Left cardiac atrium (tissue), 4 donors: ENCODE measurements around the gene PPP6R3. TPM values are rescaled to one million over a fixed set of nuclear protein-coding genes. Genes with fewer than 3 reads are reported as not detected.
"Not testable (repeated sequence)": the region's sequence is repeated elsewhere in the genome, so short reads cannot be mapped to it uniquely, and the experiment has no call there.

Experiments
- ATAC-seq, 2 donors: fragments of 200-7000 bp; cut with Tn5 transposase; one replicate each; pipeline ENCODE4 v1.9.1; 2020; ENCODE audit warnings: mild to moderate bottlenecking in 2 of 2, moderate library complexity in 2 of 2
- DNase-seq: peaks from one replicate; pipeline ENCODE4 v3.0.0-alpha.2; 2020
- intact Hi-C, 2 donors: fragments of 100-400 bp; cut with DNase I; formaldehyde crosslinking; loops; one replicate each; pipeline versions ENCODE4 v1.14.1 to v1.15.1; 2022 to 2023
- total RNA-seq, 2 donors: library from RNA; stranded (reverse); fragmentation: NEBNext Ultra II Directional; extraction: Animal tissue kit (Norgen Biotek cat#: 25700); gene quantifications; one replicate each; pipeline ENCODE4 v1.2.1, GENCODE V29; 2021
- donor health status: DM: no; HTN: yes; CAD: no.
- donor health status: DM: no; HTN: yes; CAD: no; lungs with severe emphysema.
- donor health status: DM: yes; HTN: yes; CAD: no.
- donor health status: Dilated cardiomyopathy.

PPP6R3 gene
- total RNA-seq, 2 donors from 2014 or later = 69.8 to 86.0 TPM

DNA sequence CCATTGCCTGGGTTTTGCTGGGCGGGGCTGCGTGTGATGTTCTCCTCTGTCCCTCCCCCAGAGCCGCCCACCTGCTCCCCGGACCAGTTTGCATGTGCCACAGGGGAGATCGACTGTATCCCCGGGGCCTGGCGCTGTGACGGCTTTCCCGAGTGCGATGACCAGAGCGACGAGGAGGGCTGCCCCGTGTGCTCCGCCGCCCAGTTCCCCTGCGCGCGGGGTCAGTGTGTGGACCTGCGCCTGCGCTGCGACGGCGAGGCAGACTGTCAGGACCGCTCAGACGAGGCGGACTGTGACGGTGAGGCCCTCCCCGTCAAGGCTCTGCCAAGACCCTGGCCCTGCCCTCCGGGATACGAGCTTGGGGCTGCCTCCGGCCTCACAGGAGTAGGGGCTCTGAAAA, 27.0 kb upstream of the PPP6R3 start:
- intact Hi-C loops = no loop called here
- DNase-seq (no peak), ATAC-seq (no peak)

DNA sequence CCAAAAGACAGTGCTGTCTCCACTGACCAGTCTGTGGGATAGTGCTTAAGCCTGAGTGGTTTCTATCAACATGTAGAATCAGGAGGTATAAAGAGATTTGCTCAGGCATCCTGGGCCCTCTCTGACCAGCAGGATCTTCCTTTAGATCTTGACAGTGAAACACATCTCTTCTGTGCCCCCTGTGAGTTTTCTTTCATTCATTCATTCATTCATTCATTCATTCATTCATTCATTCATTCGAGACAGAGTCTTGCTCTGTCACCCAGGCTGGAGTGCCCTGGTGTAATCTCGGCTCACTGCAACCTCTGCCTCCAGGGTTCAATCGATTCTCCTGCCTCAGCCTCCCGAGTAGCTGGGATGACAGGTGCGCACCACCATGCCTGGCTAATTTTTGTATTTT, 26.4 kb upstream of the PPP6R3 start:
- DNase-seq = not testable (repeated sequence)

DNA sequence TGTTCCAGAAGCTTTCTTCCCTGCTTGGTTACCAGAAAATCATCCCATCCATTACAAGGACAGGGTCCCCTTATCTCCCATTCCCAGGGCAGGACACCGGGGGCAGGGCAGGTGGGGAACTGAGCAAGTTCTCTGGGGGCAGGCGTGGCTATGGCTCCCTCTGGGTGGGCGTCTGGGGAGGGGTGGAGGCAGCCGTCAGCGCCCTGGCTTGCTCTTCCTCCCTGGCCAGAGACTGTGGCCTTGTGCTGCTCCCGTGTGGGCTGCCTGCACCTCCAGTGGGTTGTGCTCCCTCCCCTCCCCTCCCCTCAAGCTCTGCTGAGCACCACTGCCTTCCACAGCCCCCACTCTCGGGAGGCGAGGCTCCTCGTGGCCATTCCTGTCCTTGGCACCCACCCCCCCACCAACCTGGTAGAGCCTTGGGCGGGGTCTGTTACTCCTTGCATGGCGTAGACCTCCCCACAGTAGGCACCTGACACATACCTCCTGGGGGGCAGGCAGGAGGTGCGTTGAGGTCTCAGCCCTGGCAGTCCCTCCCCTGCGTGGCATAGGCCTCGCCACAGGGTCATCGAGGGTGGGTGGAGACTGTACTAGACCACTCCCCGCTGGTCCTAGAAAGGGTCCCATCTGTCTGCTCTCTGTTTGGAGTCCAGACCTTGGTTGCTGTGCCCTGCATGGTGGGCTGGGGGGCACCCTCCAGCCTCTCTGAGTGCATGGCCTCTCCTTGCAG, 24.2 kb upstream of the PPP6R3 start:
- intact Hi-C loops = no loop called here
- ATAC-seq (no peak), DNase-seq (no peak)

More for the DNA sequence above, 26.4 kb upstream of the PPP6R3 start:
- ATAC-seq, intact Hi-C loops: not testable (repeated sequence)

DNA sequence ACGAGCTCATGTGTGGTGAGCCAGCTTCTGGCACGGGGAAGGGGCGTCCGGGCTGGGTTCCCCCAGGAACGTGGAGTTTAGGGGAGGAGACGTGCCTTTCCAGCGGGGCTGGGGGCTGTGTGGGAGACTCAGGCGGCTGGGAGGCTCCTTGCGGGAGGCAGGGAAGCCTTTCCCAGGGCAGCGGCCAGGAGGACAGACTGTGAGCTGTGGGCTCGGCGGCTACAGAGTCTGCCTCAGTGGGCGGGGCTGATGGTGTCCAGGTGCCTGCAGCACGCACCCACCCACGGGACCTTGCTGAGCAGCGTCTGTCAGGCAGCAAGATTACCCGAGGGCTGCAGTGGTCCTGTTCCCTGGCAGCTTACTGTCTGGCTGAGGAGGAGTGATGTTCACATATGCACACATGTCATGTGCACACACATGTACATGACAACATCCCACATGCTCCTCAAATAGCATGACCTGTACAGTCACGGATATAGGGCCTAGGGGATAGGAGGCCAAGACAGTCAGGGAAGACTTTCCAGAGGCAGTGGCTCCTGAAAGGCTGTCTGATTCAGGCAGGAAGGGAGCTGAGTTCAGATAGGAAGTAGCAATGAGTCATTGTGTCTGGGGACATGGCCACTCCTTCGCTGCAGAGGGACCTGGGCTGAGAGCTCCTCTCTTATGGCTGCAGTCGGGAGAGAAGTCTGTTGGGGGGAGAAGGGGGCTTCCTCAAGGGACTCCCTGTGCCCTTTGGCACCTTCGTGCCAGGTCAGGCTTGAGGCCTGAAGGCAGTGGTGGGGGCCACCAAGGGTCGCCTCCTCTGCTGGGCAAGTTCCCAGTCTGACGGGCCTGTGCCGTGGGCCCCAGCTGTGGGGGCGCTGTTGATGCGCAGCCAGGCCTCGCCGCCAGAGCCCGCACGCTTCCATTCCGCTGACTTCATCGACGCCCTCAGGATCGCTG, 23.3 kb upstream of the PPP6R3 start:
- peak; percentile 64 to 87 for ATAC-seq
- DNase-seq = peak; percentile 81
- intact Hi-C loops = no loop called here

DNA sequence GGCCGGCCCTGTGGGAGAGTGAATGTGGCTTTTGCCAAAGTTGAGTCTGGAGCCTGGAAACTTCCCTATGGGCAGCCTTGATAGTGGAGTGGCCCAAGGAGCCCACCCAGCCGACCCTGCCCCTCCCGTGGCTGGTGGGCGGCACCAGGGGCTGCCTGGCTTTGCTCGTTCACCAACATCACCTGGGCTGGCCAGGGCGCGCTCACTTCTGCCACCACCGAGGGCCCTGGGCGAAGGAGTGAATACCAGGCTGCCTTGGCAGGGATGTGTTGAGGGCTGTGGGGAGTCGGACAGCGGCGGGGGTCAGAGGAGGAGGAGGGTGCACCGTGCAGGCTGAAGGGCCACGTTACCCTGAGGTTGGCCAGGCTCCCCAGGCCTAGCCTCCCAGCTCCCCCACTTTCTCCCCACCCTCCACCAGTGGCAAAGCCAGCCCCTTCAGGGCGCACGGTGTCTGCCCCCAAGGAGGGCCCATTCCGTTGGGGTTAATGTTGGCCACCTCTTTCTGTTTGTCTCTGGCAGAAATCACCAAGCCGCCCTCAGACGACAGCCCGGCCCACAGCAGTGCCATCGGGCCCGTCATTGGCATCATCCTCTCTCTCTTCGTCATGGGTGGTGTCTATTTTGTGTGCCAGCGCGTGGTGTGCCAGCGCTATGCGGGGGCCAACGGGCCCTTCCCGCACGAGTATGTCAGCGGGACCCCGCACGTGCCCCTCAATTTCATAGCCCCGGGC, 22.5 kb upstream of the PPP6R3 start:
- intact Hi-C loops = no loop called here
- DNase-seq (no peak), ATAC-seq (peak; percentile 1 to 4)

GRCh38 chr11:68438658-68439259, 21.8 kb upstream of the PPP6R3 start:
- intact Hi-C loops = no loop called here
- no peak for DNase-seq
- ATAC-seq = no peak

DNA sequence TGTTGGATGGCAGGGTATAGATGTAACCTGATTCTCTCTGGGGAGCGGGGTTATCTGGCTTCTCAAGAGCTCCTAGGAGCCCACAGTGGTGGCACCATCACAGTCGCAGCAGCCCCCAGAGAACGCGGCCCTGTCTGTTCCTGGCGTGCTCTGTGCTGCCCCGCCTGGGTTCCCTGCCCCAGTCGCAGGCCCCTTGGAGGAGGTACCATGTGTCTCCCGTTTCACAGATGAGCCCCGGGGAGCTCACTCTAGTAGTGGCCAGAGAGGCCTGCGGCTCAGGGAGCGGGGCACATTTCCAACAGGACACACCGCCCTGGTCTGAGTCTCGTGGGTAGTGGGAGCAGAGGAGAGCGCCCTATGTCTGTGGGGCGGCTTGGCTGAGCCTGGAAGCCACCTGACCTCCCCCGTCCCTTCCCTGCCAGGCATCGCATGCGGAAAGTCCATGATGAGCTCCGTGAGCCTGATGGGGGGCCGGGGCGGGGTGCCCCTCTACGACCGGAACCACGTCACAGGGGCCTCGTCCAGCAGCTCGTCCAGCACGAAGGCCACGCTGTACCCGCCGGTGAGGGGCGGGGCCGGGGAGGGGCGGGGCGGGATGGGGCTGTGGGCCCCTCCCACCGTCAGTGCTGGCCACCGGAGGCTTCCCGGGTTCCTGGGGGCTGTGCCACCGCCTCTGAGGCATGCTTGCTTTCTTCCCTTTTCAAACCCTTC, 21.0 kb upstream of the PPP6R3 start:
- DNase-seq (no peak), ATAC-seq (no peak)
- intact Hi-C loops = loop anchor here (10.0 kb wide), 2 partner anchors 55 to 185 kb away; no protein-coding TSS in a partner anchor

DNA sequence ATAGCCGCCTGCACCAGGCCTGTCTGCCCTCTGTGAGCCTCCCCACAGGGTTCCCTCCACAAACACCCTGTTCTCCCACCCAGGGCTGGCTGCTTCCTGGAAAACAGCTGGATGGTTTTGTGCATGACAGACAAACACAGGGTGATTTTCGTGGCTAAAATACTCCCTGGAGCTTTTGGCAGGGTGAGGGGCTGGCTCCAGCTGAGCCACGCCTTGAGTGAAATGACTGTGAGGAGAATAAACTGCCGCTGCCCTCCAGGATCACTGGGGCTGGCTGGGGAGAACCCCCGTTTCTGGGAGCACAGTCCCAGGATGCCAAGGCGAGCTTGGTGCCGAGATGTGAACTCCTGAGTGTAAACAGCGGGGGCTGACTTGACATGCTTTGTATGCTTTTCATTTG, 20.3 kb upstream of the PPP6R3 start:
- ATAC-seq (no peak), DNase-seq (no peak)
- intact Hi-C loops = loop anchor here (10.0 kb wide), 2 partner anchors 55 to 185 kb away; no protein-coding TSS in a partner anchor

DNA sequence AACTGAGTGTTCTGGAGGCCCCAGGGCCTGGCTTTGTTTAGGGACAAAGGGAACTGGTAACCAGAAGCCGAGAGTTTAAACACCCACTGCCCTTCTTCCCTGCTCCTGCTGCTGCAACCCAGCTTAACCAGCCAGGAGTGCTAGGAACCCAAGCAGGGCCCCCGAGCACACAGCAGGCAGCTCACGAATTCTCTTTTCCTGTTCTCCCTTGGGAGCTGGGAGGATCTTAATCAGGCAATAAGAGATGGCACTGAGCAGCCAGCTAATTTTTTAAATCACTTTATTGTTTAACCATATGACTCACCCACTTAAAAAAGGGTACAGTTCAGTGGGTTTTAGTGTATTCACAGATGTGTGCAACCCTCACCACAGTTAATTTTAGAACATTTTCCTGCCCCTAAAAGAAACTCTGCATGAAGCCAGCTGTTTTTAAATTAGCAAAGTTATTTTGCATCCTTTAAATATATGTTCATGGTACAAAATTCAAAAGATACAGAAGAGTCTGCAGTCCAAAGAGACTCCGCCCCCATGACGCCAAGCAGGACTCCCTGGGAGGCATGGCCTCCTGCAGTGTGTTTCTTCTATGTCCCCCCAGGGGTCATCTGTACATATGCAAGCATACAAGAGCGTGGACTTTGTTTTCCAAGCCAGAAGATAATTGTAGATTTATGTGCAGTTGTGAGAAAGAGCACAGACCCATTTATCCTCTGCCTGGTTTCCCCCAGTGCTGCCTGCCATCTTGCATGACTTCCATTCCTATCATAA, 18.9 kb upstream of the PPP6R3 start:
- ATAC-seq (no peak), DNase-seq (no peak)
- intact Hi-C loops = loop anchor here (10.0 kb wide), 2 partner anchors 57 to 187 kb away; no protein-coding TSS in a partner anchor

DNA sequence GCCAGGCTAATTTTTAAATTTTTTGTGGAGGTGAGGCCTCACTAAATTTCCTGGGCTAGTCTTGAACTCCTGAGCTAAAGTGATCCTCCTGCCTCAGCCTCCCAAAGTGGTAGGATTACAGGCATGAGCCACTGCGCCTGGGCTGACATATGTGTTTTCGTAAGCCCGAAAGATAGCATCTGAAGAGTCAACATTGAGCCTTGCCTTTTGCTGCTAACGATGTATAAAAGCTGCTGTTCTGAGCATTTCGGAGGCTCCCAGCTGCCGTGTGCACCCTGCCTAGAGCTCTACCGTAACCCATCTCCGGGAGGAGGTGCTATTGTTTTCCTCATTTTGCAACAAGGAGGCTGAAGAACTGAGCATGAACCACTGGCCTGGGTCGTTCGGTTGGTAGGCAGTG, 18.1 kb upstream of the PPP6R3 start:
- ATAC-seq = no peak
- DNase-seq = no peak
- intact Hi-C loops = loop anchor here (10.0 kb wide), 2 partner anchors 58 to 188 kb away; no protein-coding TSS in a partner anchor

DNA sequence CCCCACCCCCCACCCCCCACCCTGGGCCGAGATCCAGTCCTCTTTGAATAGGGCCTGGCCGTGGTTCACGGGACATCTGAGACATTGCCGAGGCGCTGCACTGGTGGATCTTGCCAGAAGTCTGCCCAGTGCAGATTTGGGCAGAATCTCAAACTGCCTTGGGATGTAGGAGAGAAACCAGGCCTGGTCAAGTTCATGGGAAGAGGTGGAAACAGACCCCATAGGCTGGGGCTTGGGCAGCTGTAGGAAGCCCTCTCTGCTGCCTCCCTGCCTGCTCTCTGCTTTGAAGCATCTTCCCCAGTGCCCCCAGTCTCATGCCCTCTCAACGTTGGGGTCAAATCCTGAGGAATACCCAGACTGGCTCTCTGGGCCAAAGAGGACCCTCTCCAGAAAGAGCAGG, 16.0 kb upstream of the PPP6R3 start:
- ATAC-seq (no peak), DNase-seq (no peak)
- intact Hi-C loops = loop anchor here (10.0 kb wide), 2 partner anchors 60 to 190 kb away; no protein-coding TSS in a partner anchor

DNA sequence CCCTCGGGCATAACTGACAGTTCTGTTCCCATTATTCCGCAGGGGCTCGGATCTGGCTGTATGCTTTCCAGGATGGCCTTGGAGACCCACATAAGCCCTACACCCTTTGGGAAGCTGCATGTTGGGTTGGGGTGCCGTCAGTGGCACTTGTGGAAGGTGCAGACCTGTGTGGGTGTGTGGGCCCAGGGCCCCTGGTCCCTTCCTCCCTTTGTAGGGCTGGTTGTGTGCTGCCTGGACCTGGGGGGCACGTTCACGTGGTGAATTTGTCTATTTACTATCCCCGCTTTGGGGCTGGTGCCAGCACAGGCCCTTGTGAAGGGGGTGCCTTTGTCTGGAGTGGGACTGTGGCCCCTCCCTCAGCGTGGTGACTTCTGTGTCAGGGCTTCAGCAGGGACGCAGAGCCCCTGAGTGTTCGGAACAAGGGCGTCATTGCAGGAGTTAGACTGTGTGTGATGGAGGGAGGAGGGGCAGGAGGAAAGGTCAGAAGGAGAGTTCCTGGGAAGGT, 15.0 kb upstream of the PPP6R3 start:
- ATAC-seq (no peak), DNase-seq (no peak)
- intact Hi-C loops = loop anchor here (2.0 to 10.0 kb wide), 3 partner anchors 61 to 191 kb away; no protein-coding TSS in a partner anchor

GRCh38 chr11:68446046-68446725, 14.4 kb upstream of the PPP6R3 start:
- ATAC-seq = peak in 1 of 2 donors; percentile 12
- no peak for DNase-seq
- intact Hi-C loops = loop anchor here (2.0 to 10.0 kb wide), 3 partner anchors 61 to 191 kb away; no protein-coding TSS in a partner anchor

DNA sequence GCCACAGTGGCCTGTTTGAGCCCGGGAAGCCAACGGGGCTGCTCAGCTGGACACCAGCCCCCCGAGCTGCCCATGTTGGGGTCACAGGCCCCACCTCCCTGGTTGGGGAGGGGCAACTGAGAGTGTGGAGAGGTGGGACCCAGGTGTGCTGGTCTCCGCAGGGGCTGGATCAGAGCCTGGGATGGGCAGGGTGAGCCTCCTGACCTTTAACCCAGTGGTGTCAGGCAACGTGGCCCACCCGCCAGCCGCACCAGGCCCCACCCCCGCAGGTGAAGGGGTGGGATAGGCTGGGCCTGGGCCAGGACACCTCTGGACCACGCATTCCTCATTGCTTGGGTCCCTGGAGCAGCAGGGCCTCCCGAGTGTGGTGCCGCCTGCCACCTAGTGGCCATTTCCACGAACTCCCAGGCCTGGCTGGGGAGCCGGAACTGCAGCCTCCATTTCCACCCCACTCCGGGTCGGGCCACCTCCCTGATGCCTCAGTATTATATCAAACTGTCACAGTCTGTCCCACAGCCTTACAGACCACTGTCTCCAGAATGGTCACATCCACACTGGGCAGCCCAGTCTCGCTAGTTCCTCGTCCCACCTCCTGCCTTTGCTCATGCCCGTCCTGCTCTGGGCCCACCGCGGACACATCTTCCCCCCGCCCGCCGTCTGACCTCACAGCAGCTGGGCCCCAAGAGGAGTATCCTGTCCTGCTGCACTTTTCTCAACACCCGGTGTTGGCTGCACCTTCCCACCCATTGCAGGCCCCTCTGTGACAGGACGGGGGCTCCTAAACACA, 13.3 kb upstream of the PPP6R3 start:
- intact Hi-C loops = loop anchor here (2.0 to 10.0 kb wide), 3 partner anchors 62 to 192 kb away; no protein-coding TSS in a partner anchor
- DNase-seq (peak; percentile 83), ATAC-seq (peak; percentile 91 to 93)

DNA sequence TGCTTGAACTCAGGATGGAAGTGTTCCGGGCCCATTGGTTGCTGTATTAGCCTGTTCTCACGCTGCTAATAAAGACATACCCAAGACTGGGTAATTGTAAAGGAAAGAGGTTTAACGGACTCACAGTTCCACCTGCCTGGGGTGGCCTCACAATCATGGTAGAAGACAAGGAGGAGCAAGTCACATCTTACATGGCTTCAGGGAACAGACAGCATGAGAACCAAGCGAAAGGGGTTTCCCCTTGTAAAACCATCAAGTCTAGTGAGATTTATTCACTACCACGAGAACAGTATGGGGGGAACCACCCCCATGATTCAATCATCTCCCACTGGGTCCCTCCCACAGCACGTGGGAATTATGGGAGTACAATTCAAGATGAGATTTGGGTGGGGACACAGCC, 12.6 kb upstream of the PPP6R3 start:
- intact Hi-C loops = loop anchor here (2.0 to 10.0 kb wide), 3 partner anchors 63 to 193 kb away; no protein-coding TSS in a partner anchor
- not testable (repeated sequence) for DNase-seq

More for the DNA sequence above, 12.6 kb upstream of the PPP6R3 start:
- ATAC-seq = not testable (repeated sequence)
